Right renal pelvis (tissue), 4 donors: ENCODE results near the gene KCNMA1. TPM values are rescaled to one million over a fixed set of nuclear protein-coding genes. Genes with fewer than 3 reads are reported as not detected.
A peak's percentile ranks its signal among the peaks of the same experiment; 100 is the strongest.
"Not testable (repeated sequence)": the region's sequence is repeated elsewhere in the genome, so short reads cannot be mapped to it uniquely, and the experiment has no call there.

Experiments
- DNase-seq, 4 donors: peaks; one replicate each; pipeline ENCODE4 v3.0.0-alpha.2; 2013; ENCODE audit warnings: low read depth in 4 of 4, low spot score in 3 of 4, missing footprints in 1 of 4
- polyA plus RNA-seq, 4 donors: library from polyadenylated mRNA; unstranded; fragments of 120-200 nt; gene quantifications; one replicate each; pipeline ENCODE4 v1.2.1, GENCODE V29; 2013; ENCODE audit not compliant: insufficient read length in 4 of 4

The KCNMA1 gene
- polyA plus RNA-seq, 4 donors, result 2.9 to 4.8 (median 3.8) TPM

DNA sequence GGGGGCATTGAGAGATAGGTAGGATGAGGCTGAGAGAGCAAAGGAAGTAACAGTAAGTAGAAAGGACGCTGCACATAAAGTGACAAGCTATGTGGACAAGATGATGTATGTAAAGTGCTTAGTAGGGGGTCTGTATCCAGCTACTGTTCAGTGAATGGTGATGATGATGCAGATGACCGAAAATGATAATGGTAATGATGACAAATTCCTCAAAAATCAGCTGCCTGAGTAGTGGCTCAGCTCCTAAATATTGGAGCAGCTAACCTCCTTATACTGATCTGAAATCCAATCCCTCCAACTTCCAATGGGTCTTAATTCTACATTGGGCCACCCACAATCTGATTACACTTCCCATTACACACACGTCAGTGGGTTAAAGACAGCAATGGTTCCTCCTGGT, 27.1 kb upstream of the KCNMA1 start:
- DNase-seq, result no peak

DNA sequence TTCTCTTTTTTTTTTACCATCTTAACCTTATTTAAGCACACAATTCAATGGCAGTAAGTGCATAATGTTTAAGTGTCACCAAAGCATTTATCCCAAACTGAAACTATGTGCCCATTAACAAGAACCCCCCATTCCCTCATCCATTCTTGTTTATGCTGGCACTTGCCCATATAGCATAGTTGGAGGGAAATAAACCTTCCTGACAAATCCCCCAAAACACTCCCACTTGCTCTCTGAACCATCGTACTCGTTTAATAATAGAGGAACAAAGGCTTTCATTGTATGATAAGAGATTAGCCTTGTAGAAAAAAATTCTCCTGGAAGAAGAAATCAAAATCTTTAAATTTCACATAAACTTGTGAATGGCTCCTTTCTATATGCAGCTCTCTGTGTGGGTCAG, 26.4 kb upstream of the KCNMA1 start:
- DNase-seq, result no peak

DNA sequence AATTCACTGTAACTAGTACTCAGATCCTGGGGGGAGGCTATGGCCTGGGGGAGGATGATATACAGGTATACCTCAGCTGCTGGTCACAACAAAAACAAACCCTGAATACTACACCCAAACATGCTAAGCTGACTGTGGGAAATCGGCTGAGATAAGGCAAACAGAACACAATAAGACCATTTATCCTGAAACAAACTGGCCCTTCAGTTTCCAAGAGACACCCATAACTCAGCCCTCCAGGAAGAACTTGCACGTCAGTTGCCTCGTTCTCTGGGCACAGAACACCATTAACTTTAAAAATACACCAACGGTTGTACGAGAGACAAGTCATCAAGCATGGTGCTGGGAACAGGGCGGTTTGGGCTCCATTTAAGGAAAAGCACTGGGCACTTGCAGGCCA, 24.1 kb upstream of the KCNMA1 start:
- DNase-seq, result no peak

GRCh38 chr10:77661100-77661499, 23.5 kb upstream of the KCNMA1 start:
- DNase-seq, result no peak

GRCh38 chr10:77659046-77659670, 21.6 kb upstream of the KCNMA1 start:
- not testable (repeated sequence) for DNase-seq

DNA sequence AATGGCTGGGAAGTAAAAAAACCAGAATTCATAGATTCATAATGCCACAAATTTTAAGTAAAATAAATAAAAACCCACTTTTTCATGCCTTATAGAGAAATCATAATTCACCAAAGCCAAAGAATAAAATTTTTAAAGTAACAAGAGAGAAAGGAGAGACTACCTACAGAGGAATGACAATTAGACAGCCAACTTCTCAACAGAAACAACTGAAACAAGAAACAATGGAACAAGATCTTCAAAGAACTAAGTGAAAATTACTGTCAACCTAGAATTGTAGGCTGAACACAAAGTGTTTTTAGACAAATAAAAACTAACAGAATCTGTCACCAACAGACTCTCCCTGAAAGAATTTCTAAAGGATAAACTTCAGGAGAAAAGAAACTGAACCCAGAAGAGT, 15.6 kb upstream of the KCNMA1 start:
- DNase-seq, result no peak

GRCh38 chr10:77649333-77650331, 12.0 kb upstream of the KCNMA1 start:
- DNase-seq, result no peak

- DNase-seq, result no peak
These were observed 10.9 kb upstream of the KCNMA1 start for GRCh38 chr10:77648472-77648871.

- no peak for DNase-seq
These were observed 10.1 kb upstream of the KCNMA1 start for GRCh38 chr10:77647543-77648293.

DNA sequence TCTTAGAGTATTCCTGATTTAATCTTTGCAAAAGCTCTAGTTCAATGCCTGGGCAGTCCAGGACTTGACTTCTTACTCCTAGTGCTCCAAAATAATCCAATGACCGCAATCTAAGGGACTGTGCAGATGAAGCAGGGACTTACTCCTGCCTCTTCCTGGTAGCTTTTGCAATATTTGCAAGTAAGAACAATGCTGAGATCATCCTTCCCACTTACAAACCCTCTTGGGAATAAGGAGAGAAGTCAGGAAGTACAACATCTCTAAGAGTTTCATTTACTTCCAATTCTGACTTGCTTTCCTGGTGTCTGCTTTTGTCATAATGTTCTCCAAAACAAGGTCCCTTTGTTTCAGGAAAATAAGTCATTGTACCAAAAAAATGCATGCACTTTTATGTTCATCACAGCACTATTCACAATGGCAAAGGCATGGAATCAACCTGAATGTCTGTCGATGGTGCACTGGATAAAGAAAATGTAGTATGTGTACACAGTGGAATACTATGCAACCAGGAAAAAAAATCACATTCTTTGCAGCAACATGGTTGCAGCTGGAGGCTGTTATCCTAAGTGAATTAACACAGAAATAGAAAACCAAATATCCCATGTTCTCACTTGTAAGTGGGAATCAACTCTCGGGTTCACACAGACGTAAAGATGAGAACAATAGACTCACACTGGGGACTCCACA, 7.1 kb upstream of the KCNMA1 start:
- DNase-seq, result no peak

DNA sequence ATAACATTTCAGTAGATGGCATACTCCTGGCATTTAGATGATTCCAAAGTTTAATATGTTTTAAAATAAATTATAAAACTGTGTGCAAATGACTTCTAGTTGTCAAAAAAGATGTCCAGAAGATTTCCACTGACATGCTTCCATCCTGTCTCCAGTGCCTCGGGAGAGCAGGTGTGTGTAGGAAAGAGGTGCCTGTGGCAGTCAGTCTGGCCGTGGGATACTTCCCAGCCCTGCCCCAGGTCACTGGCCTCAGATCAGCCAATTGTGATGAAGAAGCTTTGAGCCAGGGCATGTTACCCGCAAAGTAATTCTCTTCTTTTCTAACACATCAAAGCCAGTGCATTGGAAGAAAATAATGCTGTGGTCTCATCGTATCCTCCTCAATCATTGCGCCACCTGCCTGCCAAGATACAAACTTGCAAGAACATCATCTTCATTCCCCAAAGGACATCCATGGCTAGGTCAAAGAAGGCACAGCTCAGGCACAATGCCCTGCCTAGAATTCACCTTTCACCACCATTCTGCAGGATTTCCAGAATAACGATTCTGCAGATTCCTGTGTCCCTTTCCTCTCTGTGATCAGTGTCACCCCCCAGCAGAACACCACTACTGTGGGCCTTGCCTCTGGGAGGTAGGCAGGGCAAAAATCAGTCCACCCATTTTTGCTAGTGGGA, 6.3 kb upstream of the KCNMA1 start:
- no peak for DNase-seq

GRCh38 chr10:77641788-77642397, 4.3 kb upstream of the KCNMA1 start:
- peak; percentile 60 to 69 (median 64) for DNase-seq

DNA sequence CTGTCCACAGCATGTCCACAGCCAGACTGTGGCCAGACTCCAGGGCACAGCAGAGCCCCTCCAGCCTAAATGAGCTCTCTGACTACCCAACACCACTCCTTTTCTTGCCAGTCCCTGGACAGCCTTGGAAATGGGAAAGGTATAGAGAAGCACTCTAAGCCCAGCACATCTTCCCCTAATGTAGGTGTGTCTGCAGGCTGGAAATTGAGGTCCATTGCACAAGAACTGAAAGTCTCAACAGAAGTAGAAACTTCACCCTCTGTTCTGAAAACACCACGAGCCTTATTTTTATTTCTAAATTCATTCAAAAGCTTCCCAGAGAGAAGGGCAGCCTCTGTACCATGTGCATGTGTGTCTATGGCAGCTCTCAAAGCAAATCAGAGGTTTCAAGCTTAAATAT, 3.7 kb upstream of the KCNMA1 start:
- DNase-seq, result no peak

DNA sequence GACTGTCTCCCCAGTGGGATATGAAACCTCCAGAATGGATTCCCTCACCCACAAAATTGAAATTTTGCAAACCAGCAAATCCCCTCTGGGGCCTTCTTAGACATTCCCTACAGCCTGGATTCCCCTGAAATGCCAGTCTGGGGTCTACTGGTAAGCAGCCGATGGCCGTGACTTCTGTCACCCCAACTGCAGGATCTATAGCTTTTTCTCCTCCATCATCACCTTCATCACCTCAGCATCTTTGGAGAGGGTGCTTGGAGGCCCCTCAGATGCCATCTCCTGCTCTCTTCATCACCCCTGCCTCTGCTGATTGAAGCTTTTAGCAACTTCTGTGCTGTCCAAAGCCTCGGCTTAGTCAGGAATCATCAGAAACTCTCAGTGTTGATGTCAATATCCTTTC, 2.6 kb upstream of the KCNMA1 start:
- no peak for DNase-seq

DNA sequence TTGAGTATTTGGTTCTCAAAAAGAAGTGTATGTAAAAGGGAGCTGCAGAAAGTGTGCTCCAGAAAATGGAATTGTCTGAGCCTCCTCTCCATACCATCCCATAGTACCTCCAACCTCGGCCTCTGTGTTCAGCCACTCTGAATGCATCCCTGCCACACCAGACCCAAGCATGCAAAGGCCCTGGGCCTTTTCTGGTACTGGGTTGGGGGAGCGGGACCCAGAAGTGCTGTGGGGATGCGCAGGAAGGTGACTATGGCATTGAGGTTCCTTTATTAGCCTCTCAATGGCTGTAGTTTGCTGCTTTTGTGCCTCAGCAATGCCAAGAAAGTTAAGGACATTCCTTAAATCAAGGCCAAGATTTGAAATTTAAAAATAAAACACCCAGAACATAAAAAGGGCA, 2.1 kb upstream of the KCNMA1 start:
- no peak for DNase-seq

DNA sequence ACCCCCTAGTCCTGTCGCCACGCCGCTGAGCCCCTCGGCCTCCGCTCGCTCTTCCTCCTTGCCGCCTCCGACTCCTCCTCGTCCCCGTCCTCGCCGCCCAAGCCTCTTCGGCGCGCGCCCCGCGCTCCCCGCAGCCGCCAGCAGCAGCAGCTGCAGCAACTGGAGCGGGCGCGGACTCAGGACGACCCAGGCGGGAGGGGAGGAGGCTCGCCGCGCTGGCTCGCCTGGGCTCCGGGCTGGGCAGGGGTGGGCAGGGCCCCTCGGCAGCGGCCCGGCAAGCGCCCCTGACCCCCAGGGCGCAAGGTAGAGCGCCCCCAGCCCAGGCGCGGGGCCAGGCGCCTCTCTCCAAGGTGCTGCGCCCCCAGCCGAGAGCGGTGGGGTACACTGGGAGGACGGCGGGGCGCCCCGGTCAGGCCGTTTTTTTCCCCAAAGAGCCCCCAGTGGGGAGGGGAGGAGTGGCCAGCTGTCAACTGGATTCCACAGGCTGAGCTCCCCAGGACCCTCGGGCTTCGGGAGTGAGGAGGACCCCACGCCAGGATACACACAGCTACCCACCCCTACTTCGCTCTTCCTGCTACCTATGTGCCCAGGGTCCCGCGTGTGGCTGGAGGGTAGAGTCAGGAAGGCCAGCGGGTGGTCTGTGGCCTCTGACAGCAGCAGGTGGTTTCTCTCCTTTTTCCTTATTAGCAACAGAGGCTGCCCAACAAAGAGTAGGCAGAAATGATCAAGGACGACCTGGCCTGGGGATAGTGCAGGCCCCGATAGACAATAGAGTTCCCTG, 903 bp upstream of the KCNMA1 start:
- DNase-seq, result no peak

GRCh38 chr10:77636967-77637531, 559 bp downstream of the KCNMA1 start:
- DNase-seq, result no peak

- DNase-seq, result no peak
These were observed 1.2 kb downstream of the KCNMA1 start for GRCh38 chr10:77636282-77636966.
